HG02970 (cell line): ENCODE results near the gene CHST12.

ENCODE experiments used
- ATAC-seq: cut with Tn5 transposase; IDR thresholded peaks from one replicate; pipeline ENCODE4 v1.9.1; 2021; ENCODE audit warnings: mild to moderate bottlenecking, moderate library complexity, moderate number of reproducible peaks; ENCODE audit not compliant: unreplicated experiment, low FRiP score

The CHST12 gene

GRCh38 chr7:2476776-2477446 lies 73.5 kb downstream of the CHST12 start:
- ATAC-seq = no peak

GRCh38 chr7:2477447-2478398 lies 74.3 kb downstream of the CHST12 start:
- no peak for ATAC-seq

GRCh38 chr7:2478399-2478785 lies 75.0 kb downstream of the CHST12 start:
- no peak for ATAC-seq

DNA sequence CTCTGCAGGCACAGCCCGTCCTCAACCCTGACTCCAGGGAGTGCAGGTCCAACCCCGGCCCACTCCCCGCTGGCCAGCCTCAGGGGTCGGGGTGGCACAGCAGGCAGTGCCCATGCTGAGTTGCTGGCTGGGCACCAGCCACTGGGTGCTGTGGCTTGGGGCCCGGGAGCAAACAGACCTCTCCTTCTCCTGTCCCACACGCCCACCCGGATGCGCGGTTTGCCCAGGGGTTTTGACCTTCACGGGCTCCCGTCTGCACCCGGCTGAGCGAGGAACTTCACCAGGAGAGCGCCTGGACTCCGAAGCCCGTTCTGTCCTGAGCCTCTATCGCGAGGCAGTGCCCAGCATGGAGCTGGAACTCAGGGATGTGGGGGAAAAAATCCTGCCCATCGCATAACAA lies 75.4 kb downstream of the CHST12 start:
- no peak for ATAC-seq

GRCh38 chr7:2479276-2480069 lies 76.1 kb downstream of the CHST12 start:
- ATAC-seq = no peak

- no peak for ATAC-seq
Measured at GRCh38 chr7:2480070-2480408, 76.6 kb downstream of the CHST12 start.

GRCh38 chr7:2481195-2481594 lies 77.8 kb downstream of the CHST12 start:
- no peak for ATAC-seq

GRCh38 chr7:2482725-2483451 lies 79.5 kb downstream of the CHST12 start:
- no peak for ATAC-seq

DNA sequence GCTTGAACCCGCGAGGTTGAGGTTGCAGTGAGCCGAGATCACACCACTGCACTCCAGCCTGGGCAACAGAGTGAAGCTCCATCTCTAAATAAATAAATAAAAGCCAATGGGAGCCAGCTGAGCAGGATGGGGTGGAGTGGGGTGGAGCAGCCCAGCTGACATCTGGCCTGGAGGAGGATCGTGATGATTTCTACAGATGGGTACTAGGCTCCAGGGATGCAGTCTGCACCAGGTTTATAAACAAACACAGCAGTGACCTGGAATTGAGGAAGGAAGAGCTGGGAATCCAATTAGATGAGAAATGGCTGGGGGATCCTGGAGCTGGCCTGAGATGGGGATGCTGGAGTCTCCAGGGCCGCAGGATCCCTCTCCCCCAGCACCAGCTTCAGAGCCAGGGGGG lies 80.1 kb downstream of the CHST12 start:
- no peak for ATAC-seq

GRCh38 chr7:2484868-2485267 lies 81.5 kb downstream of the CHST12 start:
- ATAC-seq = no peak

DNA sequence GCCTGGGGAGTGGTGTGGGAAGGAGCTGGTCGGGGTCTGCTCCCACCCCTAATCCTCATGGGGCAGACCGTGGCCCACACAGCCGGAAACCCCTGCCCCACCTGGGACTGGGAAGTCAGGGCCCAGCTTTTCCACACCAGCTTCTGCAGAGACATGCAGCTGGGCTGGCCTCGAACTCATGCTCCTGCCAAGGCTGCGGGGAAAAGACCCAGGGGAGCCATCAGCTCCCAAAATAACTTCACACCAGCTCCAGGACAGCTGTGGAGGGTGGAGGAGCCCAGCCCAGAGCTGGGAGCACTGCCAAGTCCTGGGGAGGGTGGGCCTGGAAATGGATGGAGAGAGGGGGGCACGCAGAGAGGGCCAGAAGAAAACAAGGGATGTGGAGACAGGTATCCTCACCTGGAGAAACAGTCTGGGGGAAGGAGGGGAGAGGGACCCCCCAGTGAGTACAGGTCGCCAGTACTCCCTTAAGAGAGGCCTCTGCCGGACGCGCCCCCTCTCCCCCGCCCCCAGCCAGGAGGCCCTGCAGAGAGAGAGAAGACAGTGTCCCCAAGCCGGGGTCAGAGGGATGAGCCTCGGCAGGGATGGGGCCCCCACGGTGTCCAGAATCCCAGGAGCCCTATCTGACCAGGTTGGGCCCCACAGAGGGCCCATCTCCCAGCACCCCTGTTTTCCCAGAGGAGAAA lies 84.3 kb downstream of the CHST12 start:
- no peak for ATAC-seq

- ATAC-seq = no peak
Measured at GRCh38 chr7:2488272-2488645, 84.8 kb downstream of the CHST12 start.

- ATAC-seq = no peak
Measured at GRCh38 chr7:2488681-2489080, 85.3 kb downstream of the CHST12 start.

DNA sequence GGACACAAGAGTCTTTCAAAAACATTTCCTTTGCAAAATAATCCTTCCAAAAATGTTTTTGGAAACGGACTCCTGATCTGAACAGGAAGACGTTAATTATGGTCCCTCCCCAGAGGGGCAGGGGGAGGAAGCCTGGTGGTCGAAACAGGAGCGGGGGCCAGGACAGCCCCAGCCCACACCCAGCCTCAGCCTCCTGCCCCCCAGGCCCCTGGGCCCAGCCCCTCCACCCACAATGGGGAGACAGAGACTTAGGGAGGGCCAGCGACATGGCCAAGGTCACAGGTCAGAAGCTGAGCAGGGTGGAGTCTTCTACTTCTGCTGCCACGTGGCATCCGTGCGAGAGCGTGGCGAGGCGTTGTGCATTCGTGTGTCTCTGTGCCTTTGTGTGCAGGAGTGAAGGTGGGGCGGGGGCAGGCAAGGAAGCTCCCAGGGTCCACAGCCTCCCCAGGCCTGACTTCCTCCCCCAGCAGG lies 86.8 kb downstream of the CHST12 start:
- no peak for ATAC-seq

GRCh38 chr7:2492038-2492437 lies 88.6 kb downstream of the CHST12 start:
- no peak for ATAC-seq

DNA sequence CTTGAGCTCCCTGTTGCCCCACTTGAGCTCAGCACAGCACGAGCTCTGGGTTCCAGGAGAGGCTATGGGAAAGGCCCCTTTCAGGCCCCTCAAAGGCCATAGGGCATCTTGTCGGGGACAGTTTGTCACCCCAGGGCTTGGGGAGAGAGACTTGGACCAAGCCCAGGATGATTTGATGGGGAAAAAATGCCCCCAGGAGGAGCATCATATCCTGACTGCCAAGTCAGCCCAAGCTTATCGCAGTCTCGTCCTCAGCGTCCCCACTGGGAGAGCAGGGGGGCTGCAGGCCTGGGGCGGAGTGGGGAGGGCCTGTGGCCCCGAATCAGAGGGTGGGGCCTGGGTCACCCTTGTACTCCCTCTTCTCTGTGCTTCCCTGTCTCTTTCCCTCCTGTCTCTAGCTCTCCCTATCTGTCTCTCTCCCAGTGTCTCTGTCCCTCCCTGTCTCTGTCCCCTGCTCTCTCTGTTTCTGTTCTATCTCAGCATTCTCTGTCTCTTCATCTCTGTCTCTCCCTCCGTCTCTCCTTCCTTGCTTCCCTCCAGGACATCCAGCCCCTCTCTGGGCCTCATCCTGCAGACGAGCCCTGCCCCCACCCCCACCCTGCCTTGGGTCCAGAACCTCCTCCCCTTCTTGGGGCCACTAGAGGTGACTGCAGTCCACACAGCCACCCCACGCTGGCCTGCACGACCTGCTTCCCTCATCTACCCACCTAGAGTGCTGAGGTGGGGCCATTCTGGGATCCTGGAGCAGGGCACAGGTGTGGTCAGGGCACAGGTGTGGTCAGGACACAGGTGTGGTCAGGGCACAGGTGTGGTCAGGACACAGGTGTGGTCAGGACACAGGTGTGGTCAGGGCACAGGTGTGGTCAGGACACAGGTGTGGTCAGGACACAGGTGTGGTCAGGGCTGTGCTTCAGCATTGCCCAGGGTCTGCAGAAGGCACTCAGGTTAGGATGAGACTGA lies 90.1 kb downstream of the CHST12 start:
- ATAC-seq = no peak

- ATAC-seq = no peak
Measured at GRCh38 chr7:2494191-2495130, 91.0 kb downstream of the CHST12 start.
